Loucy (cell line): ENCODE data around the gene KCND2.

Experiments used
- H2AFZ ChIP-seq: fragments of 200-600 bp; sonication (generic); 2 replicates; pipeline ENCODE4 v1.6.0; 2016; ENCODE audit warnings: antibody characterized with exemption, mild to moderate bottlenecking, low read length, moderate library complexity
- H3F3A ChIP-seq: fragments of 200-600 bp; 2 replicates; pipeline ENCODE4 v1.6.0; 2016; ENCODE audit warnings: antibody characterized with exemption, low read depth, mild to moderate bottlenecking
- H3K27me3 ChIP-seq: fragments of 200-600 bp; sonication (generic); 2 replicates; pipeline ENCODE4 v1.6.1; 2014; ENCODE audit warnings: low read length, mild to moderate bottlenecking; ENCODE audit not compliant: insufficient read depth, poor library complexity, severe bottlenecking
- H3K36me3 ChIP-seq: fragments of 200-600 bp; sonication (generic); 2 replicates; pipeline ENCODE4 v1.6.1; 2016; ENCODE audit warnings: low read length; ENCODE audit not compliant: insufficient read depth
- H3K4me1 ChIP-seq: fragments of 200-600 bp; sonication (generic); 2 replicates; pipeline ENCODE4 v1.5.1; 2014; ENCODE audit warnings: low read length, mild to moderate bottlenecking; ENCODE audit not compliant: insufficient read depth, poor library complexity, severe bottlenecking
- H3K4me2 ChIP-seq: fragments of 200-600 bp; sonication (generic); 2 replicates; pipeline ENCODE4 v1.6.0; 2014; ENCODE audit warnings: antibody characterized with exemption, low read length, low read depth, mild to moderate bottlenecking; ENCODE audit not compliant: poor library complexity, severe bottlenecking
- H3K4me3 ChIP-seq: fragments of 200-600 bp; sonication (generic); 2 replicates; pipeline ENCODE4 v1.5.1; 2014; ENCODE audit warnings: low read length, mild to moderate bottlenecking, mixed read lengths; ENCODE audit not compliant: poor library complexity, severe bottlenecking
- H3K79me2 ChIP-seq: fragments of 200-600 bp; sonication (generic); 2 replicates; pipeline ENCODE4 v1.6.1; 2014; ENCODE audit warnings: low read length; ENCODE audit not compliant: insufficient read depth
- H3K9ac ChIP-seq: fragments of 200-600 bp; sonication (generic); 2 replicates; pipeline ENCODE4 v1.6.0; 2014; ENCODE audit warnings: mild to moderate bottlenecking, low read depth, low read length, moderate library complexity; ENCODE audit not compliant: poor library complexity, severe bottlenecking
- H3K9me2 ChIP-seq: fragments of 200-600 bp; sonication (generic); replicated peaks from 2 replicates; pipeline ENCODE4 v1.6.1; 2016; ENCODE audit warnings: low read depth, low read length, mixed read lengths
- H3K9me3 ChIP-seq: fragments of 200-600 bp; sonication (generic); 2 replicates; pipeline ENCODE4 v1.6.1; 2014; ENCODE audit warnings: mild to moderate bottlenecking, antibody characterized with exemption, low read length, low read depth; ENCODE audit not compliant: insufficient read depth
- H4K20me1 ChIP-seq: fragments of 200-600 bp; sonication (generic); 2 replicates; pipeline ENCODE4 v1.6.0; 2014; ENCODE audit warnings: antibody characterized with exemption, low read length, mild to moderate bottlenecking; ENCODE audit not compliant: insufficient read depth, poor library complexity, severe bottlenecking
- EZH2phosphoT487 ChIP-seq: fragments of 200-600 bp; IDR thresholded peaks from 2 replicates; pipeline ENCODE4 v1.6.1; 2018; ENCODE audit warnings: antibody characterized with exemption, mild to moderate bottlenecking, moderate library complexity, borderline replicate concordance
- TF ChIP-seq, protein P1 (sequence below): fragments of 200-600 bp; sonication (generic); conservative IDR thresholded peaks from 2 replicates; pipeline ENCODE4 v1.5.1; 2014; ENCODE audit warnings: mild to moderate bottlenecking, antibody characterized with exemption, low read length

Gene KCND2

DNA sequence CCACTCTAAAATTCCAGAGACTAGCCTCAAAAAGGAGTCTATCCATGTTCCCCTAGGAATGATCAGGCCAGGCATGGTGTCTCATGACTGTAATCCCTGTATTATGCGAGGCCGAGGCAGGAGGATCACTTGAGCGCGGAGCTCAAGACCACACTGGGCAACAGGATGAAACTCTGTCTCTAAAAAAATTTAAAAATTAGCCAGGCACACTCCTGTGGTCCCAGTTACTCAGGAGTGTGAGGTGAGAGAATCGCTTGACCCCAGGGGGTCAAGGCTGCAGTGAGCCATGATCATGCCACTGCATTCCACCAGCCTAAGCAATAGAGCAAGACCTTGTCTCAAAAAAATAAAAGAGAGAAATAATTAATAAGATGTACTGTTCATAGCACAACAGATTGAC is 256.8 kb downstream of the KCND2 start:
- H3K9me2 ChIP-seq: no peaks in the 10 kb centered on the region
- no peak for TF ChIP-seq EZH2phosphoT487
- H3F3A ChIP-seq: no peaks in the 10 kb centered on the region

DNA sequence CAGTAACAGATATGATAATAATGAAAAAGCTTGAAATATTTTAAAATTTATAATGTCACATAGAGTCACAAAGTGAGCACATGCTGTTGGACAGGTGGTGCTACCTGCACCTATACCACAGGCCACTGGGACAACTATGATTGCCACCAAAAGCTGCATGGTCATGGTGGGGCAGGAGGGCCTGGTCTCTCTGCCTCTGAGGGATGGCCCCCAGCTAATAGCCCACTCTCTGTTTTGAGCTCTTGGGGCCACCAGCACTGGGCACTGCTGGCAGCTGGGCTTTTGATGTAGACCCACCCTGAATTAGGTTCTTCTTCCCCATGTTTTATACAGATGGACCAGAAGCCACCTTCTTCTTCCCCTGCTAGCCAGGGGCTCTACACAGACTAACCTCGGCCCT is 265.4 kb downstream of the KCND2 start:
- Histone ChIP-seq H3K27me3 (no peaks in the 10 kb centered on the region), H3K9me2 (no peaks in the 10 kb centered on the region), H3K79me2 (no peaks in the 10 kb centered on the region), H3K4me3 (no peak overlapping the region), H3K9ac (no peak overlapping the region), H3K4me2 (no peak overlapping the region), H4K20me1 (no peaks in the 10 kb centered on the region), H3F3A (no peaks in the 10 kb centered on the region), H3K4me1 (no peaks in the 10 kb centered on the region), H3K9me3 (no peaks in the 10 kb centered on the region), H3K36me3 (no peaks in the 10 kb centered on the region), H2AFZ (no peak overlapping the region)
- TF ChIP-seq, protein P1, sequence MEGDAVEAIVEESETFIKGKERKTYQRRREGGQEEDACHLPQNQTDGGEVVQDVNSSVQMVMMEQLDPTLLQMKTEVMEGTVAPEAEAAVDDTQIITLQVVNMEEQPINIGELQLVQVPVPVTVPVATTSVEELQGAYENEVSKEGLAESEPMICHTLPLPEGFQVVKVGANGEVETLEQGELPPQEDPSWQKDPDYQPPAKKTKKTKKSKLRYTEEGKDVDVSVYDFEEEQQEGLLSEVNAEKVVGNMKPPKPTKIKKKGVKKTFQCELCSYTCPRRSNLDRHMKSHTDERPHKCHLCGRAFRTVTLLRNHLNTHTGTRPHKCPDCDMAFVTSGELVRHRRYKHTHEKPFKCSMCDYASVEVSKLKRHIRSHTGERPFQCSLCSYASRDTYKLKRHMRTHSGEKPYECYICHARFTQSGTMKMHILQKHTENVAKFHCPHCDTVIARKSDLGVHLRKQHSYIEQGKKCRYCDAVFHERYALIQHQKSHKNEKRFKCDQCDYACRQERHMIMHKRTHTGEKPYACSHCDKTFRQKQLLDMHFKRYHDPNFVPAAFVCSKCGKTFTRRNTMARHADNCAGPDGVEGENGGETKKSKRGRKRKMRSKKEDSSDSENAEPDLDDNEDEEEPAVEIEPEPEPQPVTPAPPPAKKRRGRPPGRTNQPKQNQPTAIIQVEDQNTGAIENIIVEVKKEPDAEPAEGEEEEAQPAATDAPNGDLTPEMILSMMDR: no peak
- TF ChIP-seq EZH2phosphoT487: no peak

More for the DNA sequence above, 256.8 kb downstream of the KCND2 start:
- Histone ChIP-seq H3K27me3 (no peaks in the 10 kb centered on the region), H3K79me2 (no peaks in the 10 kb centered on the region), H3K9ac (no peak overlapping the region), H3K4me2 (no peak overlapping the region), H2AFZ (no peak overlapping the region), H3K4me1 (no peaks in the 10 kb centered on the region), H3K9me3 (no peaks in the 10 kb centered on the region), H3K36me3 (no peaks in the 10 kb centered on the region), H4K20me1 (no peaks in the 10 kb centered on the region), H3K4me3 (no peak overlapping the region)

DNA sequence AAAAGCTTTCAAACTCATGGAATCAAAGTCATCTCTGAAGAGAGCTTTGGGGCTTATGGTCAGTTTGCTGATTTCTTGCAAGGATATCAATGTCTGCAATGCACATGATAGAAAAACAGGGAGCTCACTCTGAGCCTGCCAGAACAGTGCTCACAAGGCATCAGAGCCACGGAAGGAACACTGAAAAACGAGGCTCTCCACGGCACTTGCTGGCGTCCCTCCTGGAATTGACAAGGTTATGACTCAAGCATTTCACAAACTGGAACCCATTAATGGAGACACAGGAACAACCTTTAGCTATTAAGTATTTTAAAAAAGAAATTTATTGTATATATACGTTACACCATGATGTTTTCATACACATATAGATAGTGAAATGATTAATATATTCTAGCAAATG is 266.3 kb downstream of the KCND2 start:
- no peaks in the 10 kb centered on the region for H3K79me2 ChIP-seq
- H3K27me3 ChIP-seq: no peaks in the 10 kb centered on the region
- no peaks in the 10 kb centered on the region for H3K36me3 ChIP-seq
- no peak overlapping the region for H3K4me3 ChIP-seq
- H2AFZ ChIP-seq: no peak overlapping the region
- no peak overlapping the region for H3K9ac ChIP-seq
- H4K20me1 ChIP-seq: no peaks in the 10 kb centered on the region
- H3K9me3 ChIP-seq: no peaks in the 10 kb centered on the region
- H3F3A ChIP-seq: no peaks in the 10 kb centered on the region
- no peaks in the 10 kb centered on the region for H3K9me2 ChIP-seq
- no peak overlapping the region for H3K4me2 ChIP-seq
- no peaks in the 10 kb centered on the region for H3K4me1 ChIP-seq
- no peak for TF ChIP-seq EZH2phosphoT487

- no peaks in the 10 kb centered on the region for H3K36me3 ChIP-seq
- no peaks in the 10 kb centered on the region for H3F3A ChIP-seq
- no peak overlapping the region for H3K4me3 ChIP-seq
- H3K9me2 ChIP-seq: no peaks in the 10 kb centered on the region
- H3K27me3 ChIP-seq: peaks cover 30% of the 10 kb centered on the region
- no peaks in the 10 kb centered on the region for H3K79me2 ChIP-seq
- peak overlapping the region; percentile 36 for H3K4me2 ChIP-seq
- no peak overlapping the region for H2AFZ ChIP-seq
- TF ChIP-seq EZH2phosphoT487: no peak
- TF ChIP-seq, protein P1: no peak
- no peaks in the 10 kb centered on the region for H4K20me1 ChIP-seq
- H3K9ac ChIP-seq: no peak overlapping the region
- no peaks in the 10 kb centered on the region for H3K9me3 ChIP-seq
- H3K4me1 ChIP-seq: peaks cover 41% of the 10 kb centered on the region
Measured at GRCh38 chr7:120547605-120548004, 274.6 kb downstream of the KCND2 start.
